ENCODE data around the gene PDE8B. TPM values are rescaled to one million over a fixed set of nuclear protein-coding genes. Genes with fewer than 3 reads are reported as not detected.

PDE8B gene
- total RNA-seq, 4 donors from 2014 or later, result 0.16 to 1.3 (median 0.71) TPM; not detected in 1

- Histone ChIP-seq H3K36me3 (no peaks in the 10 kb centered on the region), H3K27ac (no peak overlapping the region), H3K4me3 (no peak overlapping the region), H3K27me3 (peaks cover 0 to 3% (median 0%) of the 10 kb centered on the region in 3 donors), H3K9me3 (no peaks in the 10 kb centered on the region), H3K4me1 (no peaks in the 10 kb centered on the region)
- intact Hi-C loops (cut with DNase I; ENCODE audit: low total_unique reads), result no loop called here
- no peak for DNase-seq
- TF ChIP-seq POLR2A (IDR thresholded peaks at IDR 0.05) (no peak), CTCF (IDR thresholded peaks at IDR 0.05 in 4 of 5, conservative IDR thresholded peaks at IDR 0.05 in 1 of 5) (no peak)
- in situ Hi-C loops (cut with MboI; ENCODE audit: low sequenced_read_pairs in 4 of 4), result no loop called here
- ATAC-seq, result no peak
Observed at GRCh38 chr5:77224672-77225355, 14.3 kb downstream of the PDE8B start.

- H3K4me3 ChIP-seq, result no peak overlapping the region
- no peaks in the 10 kb centered on the region for H3K4me1 ChIP-seq
- H3K9me3 ChIP-seq, result no peaks in the 10 kb centered on the region
- TF ChIP-seq POLR2A (IDR thresholded peaks at IDR 0.05) (no peak), CTCF (IDR thresholded peaks at IDR 0.05 in 4 of 5, conservative IDR thresholded peaks at IDR 0.05 in 1 of 5) (no peak)
- in situ Hi-C loops (cut with MboI; ENCODE audit: low sequenced_read_pairs in 4 of 4) (no loop called here), intact Hi-C loops (cut with DNase I; ENCODE audit: low total_unique reads) (no loop called here)
- no peak overlapping the region for H3K27ac ChIP-seq
- peaks cover 0 to 3% (median 0%) of the 10 kb centered on the region in 3 donors for H3K27me3 ChIP-seq
- no peak for DNase-seq
- no peaks in the 10 kb centered on the region for H3K36me3 ChIP-seq
- no peak for ATAC-seq
Observed at GRCh38 chr5:77225531-77225930, 15.1 kb downstream of the PDE8B start.

- intact Hi-C loops (cut with DNase I; ENCODE audit: low total_unique reads) (no loop called here), in situ Hi-C loops (cut with MboI; ENCODE audit: low sequenced_read_pairs in 4 of 4) (no loop called here)
- Histone ChIP-seq H3K4me1 (no peaks in the 10 kb centered on the region), H3K4me3 (no peak overlapping the region), H3K9me3 (no peaks in the 10 kb centered on the region), H3K36me3 (no peaks in the 10 kb centered on the region), H3K27me3 (peaks cover 0 to 3% (median 0%) of the 10 kb centered on the region in 3 donors), H3K27ac (no peak overlapping the region)
- no peak for TF ChIP-seq POLR2A (IDR thresholded peaks at IDR 0.05)
- TF ChIP-seq CTCF (IDR thresholded peaks at IDR 0.05 in 4 of 5, conservative IDR thresholded peaks at IDR 0.05 in 1 of 5), result no peak
- no peak for DNase-seq
- ATAC-seq, result no peak
Observed at GRCh38 chr5:77229887-77230286, 19.4 kb downstream of the PDE8B start.

GRCh38 chr5:77230727-77231470 is 20.4 kb downstream of the PDE8B start:
- ATAC-seq, result no peak
- Histone ChIP-seq H3K36me3 (no peaks in the 10 kb centered on the region), H3K9me3 (no peaks in the 10 kb centered on the region), H3K4me1 (no peaks in the 10 kb centered on the region), H3K27ac (no peak overlapping the region), H3K27me3 (peaks cover 0 to 3% (median 0%) of the 10 kb centered on the region in 3 donors), H3K4me3 (no peak overlapping the region)
- DNase-seq, result no peak
- TF ChIP-seq CTCF (IDR thresholded peaks at IDR 0.05 in 4 of 5, conservative IDR thresholded peaks at IDR 0.05 in 1 of 5) (no peak), POLR2A (IDR thresholded peaks at IDR 0.05) (no peak)
- intact Hi-C loops (cut with DNase I; ENCODE audit: low total_unique reads) (no loop called here), in situ Hi-C loops (cut with MboI; ENCODE audit: low sequenced_read_pairs in 4 of 4) (no loop called here)

Data from gastrocnemius medialis (tissue), 4 donors.